K562 (cell line): ENCODE data around the gene ERBB4. TPM values are rescaled to one million over a fixed set of nuclear protein-coding genes. Genes with fewer than 3 reads are reported as not detected.

Experiments
- ATAC-seq: fragments of 200-7000 bp; cut with Tn5 transposase; 3 replicates; pipeline ENCODE4 v1.9.1; 2020; ENCODE audit warnings: moderate library complexity
- BruUV-seq: library from RNA; stranded (reverse); fragments of 400-500 nt; replicated peaks from 2 replicates; lab custom pipeline; 2021; lab: Mats Ljungman, UMichigan
- CTCF ChIA-PET: fragments of 300-600 bp; formaldehyde crosslinking; extraction: SDS; loops from one replicate; lab custom pipeline; 2021; ENCODE audit warnings: low intra/inter-chr PET ratio; lab: Yijun Ruan, JAX
- POLR2A ChIA-PET: fragments of 300-600, 350-650 bp; sonication (Branson Sonifier 250); formaldehyde crosslinking; extraction: SDS; loops from one replicate; lab custom pipeline; 2021; ENCODE audit warnings: antibody characterized with exemption, inconsistent platforms; lab: Yijun Ruan, JAX
- DNase-seq, 4 experiments: peaks; one replicate each; pipeline versions ENCODE4 v3.0.0 to v3.0.0-alpha.2; 2011 to 2018; ENCODE audit warnings: low spot score in 3 of 4, mixed read lengths in 3 of 4; ENCODE audit errors: extremely low read depth in 1 of 4
- FAIRE-seq: peaks from 2 replicates; lab custom pipeline; 2011; peaks lifted over from hg19 to GRCh38; lab: Jason Lieb, UNC
- H2AFZ ChIP-seq: 2 replicates; pipeline ENCODE4 v1.6.0; 2011; ENCODE audit warnings: low read depth, low read length, control low read depth, inconsistent platforms
- H3K27ac ChIP-seq: fragments of 200-600 bp; 3 replicates; pipeline ENCODE4 v1.8.0; 2011; ENCODE audit warnings: low read depth, mild to moderate bottlenecking, control low read depth, inconsistent platforms, low read length, moderate library complexity, mixed read lengths; ENCODE audit errors: extremely low read depth
- H3K27me3 ChIP-seq, 2 experiments: fragments of 300-600 bp in 1 of 2; 2 replicates in 1 of 2; 3 replicates in 1 of 2; pipeline versions ENCODE4 v1.6.0 to v1.8.0; 2011; ENCODE audit warnings: inconsistent platforms in 2 of 2, low read length in 2 of 2, mild to moderate bottlenecking in 1 of 2, mixed read lengths in 1 of 2, moderate library complexity in 1 of 2; ENCODE audit not compliant: control insufficient read depth in 2 of 2, insufficient read depth in 2 of 2
- H3K36me3 ChIP-seq: fragments of 300-600 bp; 3 replicates; pipeline ENCODE4 v1.8.0; 2011; ENCODE audit warnings: mild to moderate bottlenecking, low read length, inconsistent platforms; ENCODE audit not compliant: control insufficient read depth, insufficient read depth
- H3K4me1 ChIP-seq, 2 experiments: fragments of 200-600 bp in 1 of 2; replicated peaks in 1 of 2; 2 replicates in 1 of 2; 3 replicates in 1 of 2; pipeline versions ENCODE4 v1.5.1 to v1.8.0; 2011; ENCODE audit warnings: inconsistent platforms in 2 of 2, low read length in 2 of 2, mild to moderate bottlenecking in 1 of 2, mixed read lengths in 1 of 2, moderate library complexity in 1 of 2; ENCODE audit not compliant: control insufficient read depth in 2 of 2, insufficient read depth in 2 of 2
- H3K4me2 ChIP-seq: 2 replicates; pipeline ENCODE4 v1.6.1; 2011; ENCODE audit warnings: low read length, control low read depth, inconsistent platforms, mixed read lengths; ENCODE audit not compliant: insufficient read depth
- H3K4me3 ChIP-seq: fragments of 200-600 bp; sonication (generic), shearing (Covaris generic); 2 replicates; pipeline ENCODE4 v1.5.1; 2016; ENCODE audit warnings: control low read depth, inconsistent platforms
- H3K79me2 ChIP-seq: fragments of 200-600 bp; 3 replicates; pipeline ENCODE4 v1.8.0; 2011; ENCODE audit warnings: low read length, inconsistent platforms; ENCODE audit not compliant: control insufficient read depth, insufficient read depth
- H3K9ac ChIP-seq, 2 experiments: 2 replicates each; pipeline versions ENCODE4 v1.6.0 to v1.6.1; 2011; ENCODE audit warnings: low read depth in 2 of 2, low read length in 2 of 2, control low read depth in 1 of 2, inconsistent platforms in 1 of 2, mild to moderate bottlenecking in 1 of 2, mixed read lengths in 1 of 2; ENCODE audit not compliant: insufficient read depth in 1 of 2
- H3K9me1 ChIP-seq: one replicate; pipeline ENCODE4 v1.6.0; 2011; ENCODE audit warnings: inconsistent platforms, mild to moderate bottlenecking, low read length, moderate library complexity; ENCODE audit not compliant: control insufficient read depth, insufficient read depth
- H3K9me3 ChIP-seq: replicated peaks from 2 replicates; pipeline ENCODE4 v1.5.1; 2011; ENCODE audit warnings: low read depth, low read length, inconsistent platforms; ENCODE audit not compliant: control insufficient read depth, insufficient read depth
- H4K20me1 ChIP-seq: replicated peaks from 2 replicates; pipeline ENCODE4 v1.6.1; 2011; ENCODE audit warnings: low read length, inconsistent platforms, mixed read lengths; ENCODE audit not compliant: control insufficient read depth, insufficient read depth
- CCAR2 ChIP-seq: fragments of 200-400 bp; formaldehyde crosslinking; IDR thresholded peaks from 2 replicates; pipeline ENCODE4 v1.6.1; 2017; ENCODE audit warnings: mild to moderate bottlenecking, low read depth, low read length
- CCNT2 ChIP-seq: IDR thresholded peaks from 2 replicates; pipeline ENCODE4 v1.6.1; 2011; ENCODE audit warnings: borderline replicate concordance, low read depth, mild to moderate bottlenecking, moderate library complexity, mixed read lengths, low read length; ENCODE audit not compliant: insufficient read length; ENCODE audit errors: extremely low read depth
- CREB5 ChIP-seq: fragments of 250-450 bp; sonication (Bioruptor Pico); IDR thresholded peaks from 2 replicates; pipeline ENCODE4 v1.5.0; 2020; ENCODE audit warnings: mild to moderate bottlenecking
- CREM ChIP-seq: IDR thresholded peaks from 2 replicates; pipeline ENCODE4 v1.6.1; 2014; ENCODE audit warnings: antibody characterized with exemption, low read depth
- FOXK2 ChIP-seq, 2 experiments: fragments of 450-650 bp; IDR thresholded peaks in 1 of 2; conservative IDR thresholded peaks in 1 of 2; 2 replicates each; pipeline ENCODE4 v1.6.1; 2016; ENCODE audit warnings: low read depth in 2 of 2, mild to moderate bottlenecking in 1 of 2
- KLF10 ChIP-seq: fragments of 250-450 bp; sonication (Bioruptor Pico); IDR thresholded peaks from 2 replicates; pipeline ENCODE4 v1.6.1; 2021; ENCODE audit warnings: matching md5 sums
- KLF6 ChIP-seq: fragments of 250-450 bp; sonication (Bioruptor Pico); IDR thresholded peaks from 2 replicates; pipeline ENCODE4 v1.4.0; 2020; ENCODE audit warnings: mild to moderate bottlenecking, moderate library complexity, borderline replicate concordance
- LARP7 ChIP-seq: fragments of 450-650 bp; IDR thresholded peaks from 2 replicates; pipeline ENCODE4 v1.6.1; 2016
- MYBL2 ChIP-seq, 2 experiments: fragments of 450-650 bp in 1 of 2; sonication (generic) in 1 of 2; formaldehyde crosslinking in 1 of 2; IDR thresholded peaks; 2 replicates each; pipeline versions ENCODE4 v1.6.1 to v1.8.1; 2017 to 2022; ENCODE audit warnings: borderline replicate concordance in 1 of 2, inconsistent platforms in 1 of 2, low read depth in 1 of 2, mild to moderate bottlenecking in 1 of 2, missing genetic modification reagents in 1 of 2, moderate library complexity in 1 of 2
- PHB ChIP-seq: fragments of 250-450 bp; sonication (Bioruptor Pico); IDR thresholded peaks from 2 replicates; pipeline ENCODE4 v1.5.0; 2021
- PYGO2 ChIP-seq: fragments of 450-650 bp; IDR thresholded peaks from 2 replicates; pipeline ENCODE4 v1.6.1; 2016; ENCODE audit warnings: mild to moderate bottlenecking, missing genetic modification characterization, moderate library complexity, missing compliant biosample characterization
- SMAD2 ChIP-seq: fragments of 150-350 bp; IDR thresholded peaks from 2 replicates; pipeline ENCODE4 v1.6.1; 2014; ENCODE audit warnings: low read depth, mild to moderate bottlenecking, low read length
- THRAP3 ChIP-seq: fragments of 450-650 bp; IDR thresholded peaks from 2 replicates; pipeline ENCODE4 v1.6.1; 2016; ENCODE audit warnings: mild to moderate bottlenecking, inconsistent platforms, borderline replicate concordance
- YY1 ChIP-seq, 3 experiments: IDR thresholded peaks; 2 replicates each; pipeline ENCODE4 v1.6.1; 2011; ENCODE audit warnings: low read length in 2 of 3, mild to moderate bottlenecking in 2 of 3, moderate library complexity in 2 of 3, borderline replicate concordance in 1 of 3, control low read depth in 1 of 3, low read depth in 1 of 3; ENCODE audit not compliant: insufficient read depth in 3 of 3, insufficient replicate concordance in 2 of 3, control insufficient read depth in 1 of 3, insufficient read length in 1 of 3; ENCODE audit errors: extremely low read depth in 1 of 3
- ZBTB12 ChIP-seq: fragments of 250-450 bp; sonication (Bioruptor Pico); IDR thresholded peaks from 2 replicates; pipeline ENCODE4 v1.4.0; 2020
- ZNF444 ChIP-seq: fragments of 250-450 bp; sonication (Bioruptor Pico); IDR thresholded peaks from 2 replicates; pipeline ENCODE4 v1.4.0; 2020; ENCODE audit warnings: mild to moderate bottlenecking, moderate library complexity
- ZNF695 ChIP-seq: fragments of 450-650 bp; formaldehyde crosslinking; IDR thresholded peaks from 2 replicates; pipeline ENCODE4 v1.4.0; 2020; ENCODE audit warnings: mild to moderate bottlenecking, moderate library complexity
- ZSCAN32 ChIP-seq: fragments of 450-650 bp; formaldehyde crosslinking; IDR thresholded peaks from 2 replicates; pipeline ENCODE4 v1.4.0; 2020; ENCODE audit warnings: mild to moderate bottlenecking, moderate library complexity
- WGBS: fragments of 100-300 bp; shearing (Covaris generic); methylation state at CpG from one replicate; pipeline ENCODE4 v1.1.6; 2016; ENCODE audit warnings: low coverage, mixed read lengths; ENCODE audit not compliant: insufficient coverage; ENCODE audit errors: missing lambda C conversion rate; 5-methylcytosine and 5-hydroxymethylcytosine counted together
- in situ Hi-C: fragments of 300-500 bp; cut with MboI; formaldehyde crosslinking; loops from 4 replicates; pipeline ENCODE4 v1.15.0; 2018; ENCODE audit warnings: inconsistent platforms, mixed read lengths
- intact Hi-C: fragments of 100-400 bp; cut with micrococcal nuclease; formaldehyde crosslinking; loops from 2 replicates; pipeline ENCODE4 v1.14.2; 2022
- polyA plus RNA-seq, 8 experiments: library from polyadenylated mRNA; depleted of rRNA in 4 of 8; stranded (reverse) in 5 of 8; unstranded in 3 of 8; fragments of >200 nt; fragmentation: Nextera tagmentation in 2 of 8; fragmentation: Illumina TruSeq in 1 of 8; extraction: Ambion mirVana in 2 of 8; extraction: Trizol in 1 of 8; gene quantifications; 2 replicates each; pipeline versions ENCODE4 v1.2.1 to v1.2.3, GENCODE V29; 2011 to 2014; ENCODE audit warnings: inconsistent platforms in 1 of 8, missing spikeins in 1 of 8
- total RNA-seq, 7 experiments: library from RNA; depleted of rRNA in 6 of 7; stranded (reverse); fragments of >200 nt in 6 of 7; fragmentation: Illumina TruSeq in 2 of 7; extraction: Trizol in 2 of 7; gene quantifications; 2 replicates each; pipeline versions ENCODE4 v1.2.1 to v1.2.3, GENCODE V29; 2011 to 2021; ENCODE audit warnings: low replicate concordance in 1 of 7
- TF ChIP-seq, protein P1 (sequence below): fragments of 250-450 bp; sonication (Bioruptor Pico); IDR thresholded peaks from 2 replicates; pipeline ENCODE4 v1.5.0; 2020; ENCODE audit warnings: mild to moderate bottlenecking, borderline replicate concordance

The ERBB4 gene
- total and polyA plus RNA-seq, 9 of the 15 experiments (the other 6 are each of a cell fraction or from before 2014, with no cell fraction given), result not detected

DNA sequence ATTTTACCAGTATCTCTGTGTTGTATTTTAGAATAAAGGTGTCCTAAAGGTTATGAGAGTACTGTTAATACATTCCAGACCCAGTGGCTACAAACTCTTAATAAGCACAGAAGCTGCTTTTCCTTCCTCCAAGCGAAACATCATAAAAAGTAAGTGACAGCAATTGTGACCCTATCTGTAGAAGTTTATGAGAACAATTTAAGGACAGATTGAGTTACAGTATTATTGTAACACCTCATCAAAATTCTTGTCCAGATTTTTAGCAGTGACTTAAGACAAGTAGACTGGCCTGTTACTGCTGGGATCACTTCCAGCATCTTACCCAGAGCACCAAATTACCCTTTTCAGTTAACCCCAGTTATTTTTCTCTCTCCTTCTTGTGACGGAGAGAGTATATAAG, 154.6 kb downstream of the ERBB4 start:
- Histone ChIP-seq H3K36me3 (no peaks in the 10 kb centered on the region), H3K27ac (no peak overlapping the region), H3K4me2 (no peak overlapping the region), H3K9me1 (no peaks in the 10 kb centered on the region), H3K9ac (no peak overlapping the region), H3K9me3 (no peaks in the 10 kb centered on the region), H3K4me1 (no peaks in the 10 kb centered on the region), H2AFZ (no peak overlapping the region), H3K27me3 (no peaks in the 10 kb centered on the region), H3K4me3 (no peak overlapping the region), H4K20me1 (no peaks in the 10 kb centered on the region), H3K79me2 (no peaks in the 10 kb centered on the region)
- BruUV-seq, result no TSS peak
- FAIRE-seq (no peak), ATAC-seq (no peak), DNase-seq (no peak)
- CTCF ChIA-PET, result no interaction called here
- in situ Hi-C loops (no loop called here), intact Hi-C loops (no loop called here)
- 0% methylated on average over 2 of the region's 2 CpGs for WGBS
- TF ChIP-seq ZBTB12 (CRISPR knock-in tag) (no peak), KLF10 (CRISPR knock-in tag) (no peak), FOXK2 (conservative IDR thresholded peaks at IDR 0.05 in 1 of 2, IDR thresholded peaks at IDR 0.05 in 1 of 2; ENCODE audit: low read depth in 2 of 2) (no peak), YY1 (IDR thresholded peaks at IDR 0.05; ENCODE audit: borderline replicate concordance in 1 of 3, control insufficient read depth in 1 of 3, extremely low read depth in 1 of 3, insufficient read depth in 3 of 3, insufficient read length in 1 of 3, insufficient replicate concordance in 2 of 3, low read depth in 1 of 3, low read length in 2 of 3) (no peak), ZNF444 (no peak), KLF6 (CRISPR knock-in tag) (no peak), CCAR2 (no peak), SMAD2 (no peak), PYGO2 (tag) (no peak), LARP7 (no peak), CCNT2 (no peak), ZNF695 (CRISPR knock-in tag) (no peak), CREB5 (CRISPR knock-in tag) (no peak), CREM (no peak), MYBL2 (IDR thresholded peaks at IDR 0.05; ENCODE audit: low read depth) (no peak), MYBL2 (CRISPR knock-in tag; IDR thresholded peaks at IDR 0.05; ENCODE audit: borderline replicate concordance) (no peak), PHB (no peak), ZSCAN32 (no peak), THRAP3 (no peak)
- TF ChIP-seq, protein P1, sequence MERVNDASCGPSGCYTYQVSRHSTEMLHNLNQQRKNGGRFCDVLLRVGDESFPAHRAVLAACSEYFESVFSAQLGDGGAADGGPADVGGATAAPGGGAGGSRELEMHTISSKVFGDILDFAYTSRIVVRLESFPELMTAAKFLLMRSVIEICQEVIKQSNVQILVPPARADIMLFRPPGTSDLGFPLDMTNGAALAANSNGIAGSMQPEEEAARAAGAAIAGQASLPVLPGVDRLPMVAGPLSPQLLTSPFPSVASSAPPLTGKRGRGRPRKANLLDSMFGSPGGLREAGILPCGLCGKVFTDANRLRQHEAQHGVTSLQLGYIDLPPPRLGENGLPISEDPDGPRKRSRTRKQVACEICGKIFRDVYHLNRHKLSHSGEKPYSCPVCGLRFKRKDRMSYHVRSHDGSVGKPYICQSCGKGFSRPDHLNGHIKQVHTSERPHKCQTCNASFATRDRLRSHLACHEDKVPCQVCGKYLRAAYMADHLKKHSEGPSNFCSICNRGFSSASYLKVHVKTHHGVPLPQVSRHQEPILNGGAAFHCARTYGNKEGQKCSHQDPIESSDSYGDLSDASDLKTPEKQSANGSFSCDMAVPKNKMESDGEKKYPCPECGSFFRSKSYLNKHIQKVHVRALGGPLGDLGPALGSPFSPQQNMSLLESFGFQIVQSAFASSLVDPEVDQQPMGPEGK (CRISPR knock-in tag), result no peak
- POLR2A ChIA-PET, result no interaction called here
